GF-D8 (cell line): ENCODE data around the gene METTL25.

Source experiments
- DNase-seq: peaks from one replicate; lab custom pipeline; 2025; lab: John Stamatoyannopoulos, UW

METTL25 gene

GRCh38 chr12:82407481-82407880 lies 49.2 kb downstream of the METTL25 start:
- DNase-seq = no peak

DNA sequence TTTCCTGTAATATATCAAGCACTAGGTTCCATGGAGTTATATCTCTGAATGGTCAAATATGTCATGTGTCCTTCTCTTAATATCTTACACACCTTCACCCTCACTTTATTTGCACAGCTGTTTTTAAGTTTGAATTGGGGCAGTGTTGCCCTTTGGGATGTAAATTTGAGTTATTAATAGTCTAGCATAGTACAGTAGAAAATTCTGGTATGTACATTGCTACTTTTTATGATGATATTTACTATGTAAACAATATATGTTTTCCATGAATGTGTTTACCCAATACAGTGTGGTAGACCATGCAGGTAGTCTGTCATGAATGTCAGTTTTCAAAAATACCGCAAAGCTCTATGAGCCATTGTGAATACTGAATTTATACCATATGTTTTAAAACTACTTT lies 50.5 kb downstream of the METTL25 start:
- no peak for DNase-seq

DNA sequence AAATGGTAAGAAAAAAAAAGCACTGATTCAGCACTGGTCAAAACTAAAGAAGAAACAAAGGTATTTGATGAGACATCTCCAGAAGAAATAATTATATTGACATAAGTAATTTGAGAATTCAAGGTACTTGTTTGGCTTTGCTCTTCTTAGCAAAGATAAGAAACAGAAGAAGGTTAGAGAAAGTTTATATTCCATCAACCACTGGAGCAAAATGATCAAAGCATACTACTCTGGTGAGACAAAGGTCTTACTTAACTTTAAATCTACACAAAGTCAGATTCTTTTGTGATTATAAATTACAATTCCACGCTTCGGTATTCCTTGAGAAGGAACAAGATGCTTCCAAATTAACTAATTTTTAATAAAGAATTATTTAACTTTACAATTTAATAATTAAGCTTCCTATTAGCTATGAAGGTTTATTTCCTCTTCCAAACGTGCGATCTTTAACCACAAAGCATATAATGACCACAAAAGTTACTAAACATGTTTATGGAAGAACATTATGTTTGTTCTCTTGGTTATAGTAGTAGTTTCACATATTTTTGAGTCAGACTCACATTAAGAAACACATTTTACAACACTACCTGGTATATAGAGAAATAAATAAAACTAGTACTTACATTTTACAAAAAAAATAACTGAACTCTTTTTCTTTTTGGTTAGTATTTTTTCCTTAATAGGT lies 53.4 kb downstream of the METTL25 start:
- DNase-seq = no peak

DNA sequence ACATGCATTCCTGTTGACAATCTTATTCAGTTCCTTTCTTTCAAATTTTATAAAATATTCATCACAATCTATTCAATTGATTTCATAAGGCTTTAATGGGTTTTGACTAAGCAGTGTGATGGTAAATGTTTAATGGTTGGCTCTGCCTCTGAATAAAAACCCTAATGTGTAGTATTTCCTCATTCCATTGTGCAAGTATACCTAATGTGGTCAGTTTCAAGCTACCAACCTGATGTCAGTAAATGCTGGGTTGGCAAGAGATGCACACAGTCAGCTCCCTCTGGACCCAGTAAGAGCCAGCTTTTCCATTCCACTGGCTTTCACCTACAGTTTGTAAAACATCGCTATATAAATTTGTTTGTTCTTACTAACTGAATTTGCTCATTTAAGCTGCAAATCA lies 53.9 kb downstream of the METTL25 start:
- DNase-seq = no peak

DNA sequence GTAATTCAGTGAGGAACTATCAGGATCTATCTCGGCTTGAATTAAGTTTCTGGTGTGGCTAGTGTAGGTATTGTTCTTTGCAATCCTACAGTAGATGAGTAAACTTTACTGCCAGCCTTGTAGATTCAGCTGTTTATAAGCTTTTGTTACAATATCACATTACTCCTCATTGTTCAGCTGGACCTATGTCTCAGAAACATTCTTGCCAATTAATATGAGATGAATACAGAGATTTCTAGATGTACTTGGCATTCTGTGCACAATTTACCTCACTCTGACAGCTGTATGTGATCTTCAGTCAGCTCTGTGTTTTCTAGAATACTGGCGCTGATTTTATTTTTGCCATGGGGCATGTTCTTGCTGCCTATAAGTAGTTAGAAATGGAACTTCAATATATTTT lies 55.7 kb downstream of the METTL25 start:
- no peak for DNase-seq

DNA sequence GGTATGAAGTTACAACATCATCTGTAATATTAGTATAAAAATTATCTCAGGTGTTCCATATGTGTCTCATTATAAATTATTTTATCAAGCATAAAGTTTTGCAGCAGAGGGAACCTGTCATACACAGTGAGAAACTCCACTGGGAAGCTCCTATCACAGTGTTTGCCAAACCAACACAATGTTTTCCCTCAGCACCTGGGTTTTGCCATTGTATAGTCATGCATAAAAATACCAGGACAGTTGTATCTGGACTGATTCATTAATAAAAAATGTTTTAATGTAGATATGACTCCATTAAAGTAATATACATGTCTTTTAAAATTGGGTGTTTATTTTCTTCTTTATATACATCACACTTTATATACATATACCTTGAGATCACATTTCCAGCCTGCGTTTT lies 56.6 kb downstream of the METTL25 start:
- no peak for DNase-seq

GRCh38 chr12:82415402-82415801 lies 57.1 kb downstream of the METTL25 start:
- no peak for DNase-seq

- no peak for DNase-seq
These were observed 66.9 kb downstream of the METTL25 start for GRCh38 chr12:82425241-82425640.

DNA sequence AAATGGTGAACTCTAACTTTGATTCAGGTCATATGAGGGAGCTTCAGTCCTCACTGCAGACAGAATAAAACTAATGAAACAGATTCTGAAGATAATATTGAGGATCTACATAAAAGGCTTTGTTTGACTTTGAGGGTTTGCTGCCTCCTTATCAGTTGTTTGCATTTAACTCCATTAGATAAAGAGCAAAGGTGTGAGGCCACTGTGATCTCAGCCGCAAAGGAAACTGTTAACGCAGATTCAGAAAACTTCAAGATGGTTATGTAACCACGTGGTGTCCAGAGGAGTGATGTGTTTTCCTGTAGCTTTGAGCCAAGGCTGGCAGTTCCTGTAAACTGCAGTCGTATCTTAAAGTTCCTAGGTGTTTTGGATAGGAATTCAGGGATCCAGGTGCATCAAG lies 67.8 kb downstream of the METTL25 start:
- peak; percentile 52 for DNase-seq

DNA sequence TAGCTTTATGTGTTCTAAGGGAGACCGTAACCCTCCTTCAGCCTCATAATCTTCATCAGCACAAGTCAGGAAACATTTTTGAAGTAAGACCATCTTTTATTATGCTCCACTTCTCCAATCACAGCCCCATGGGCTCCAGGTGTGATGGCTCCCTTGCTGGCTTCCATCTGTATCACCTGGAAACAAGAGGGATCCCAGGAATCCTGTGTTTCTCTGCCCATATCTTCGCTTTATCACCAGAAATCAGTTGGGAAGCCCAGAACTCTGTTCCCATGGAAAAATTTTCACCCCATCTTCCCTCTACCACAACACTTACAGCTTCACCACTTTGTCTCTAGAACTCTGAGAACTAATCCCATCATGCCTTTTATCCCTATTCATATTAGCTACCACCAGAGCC lies 68.3 kb downstream of the METTL25 start:
- DNase-seq = no peak

DNA sequence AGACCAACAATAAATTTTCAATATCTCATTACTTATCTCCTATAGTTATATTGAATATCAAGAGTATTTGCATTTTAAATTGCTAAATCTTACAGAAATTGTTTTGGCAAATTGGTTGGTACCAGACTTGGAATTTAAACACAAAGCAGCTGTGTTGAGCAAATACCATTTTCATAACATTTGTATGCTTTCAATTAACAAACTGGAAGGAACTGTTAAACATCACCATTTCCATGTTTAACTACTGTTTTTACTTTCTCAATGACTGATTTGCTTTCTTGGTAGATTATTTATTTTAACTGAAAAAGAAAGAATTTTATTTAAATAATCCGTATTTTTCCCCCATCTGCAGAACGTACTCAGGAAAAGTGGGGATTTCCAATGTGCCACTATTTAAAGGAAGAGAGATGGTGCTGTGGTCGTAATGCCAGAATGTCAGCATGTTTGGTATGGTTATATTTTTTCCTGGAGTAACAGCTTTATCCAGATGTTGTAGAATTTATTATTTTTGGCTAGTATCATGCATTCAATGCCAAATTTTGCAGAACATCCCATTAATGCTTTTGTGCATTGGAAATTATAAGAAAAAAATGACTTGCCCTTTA lies 72.3 kb downstream of the METTL25 start:
- DNase-seq = no peak

GRCh38 chr12:82434392-82434911 lies 76.1 kb downstream of the METTL25 start:
- DNase-seq = no peak

DNA sequence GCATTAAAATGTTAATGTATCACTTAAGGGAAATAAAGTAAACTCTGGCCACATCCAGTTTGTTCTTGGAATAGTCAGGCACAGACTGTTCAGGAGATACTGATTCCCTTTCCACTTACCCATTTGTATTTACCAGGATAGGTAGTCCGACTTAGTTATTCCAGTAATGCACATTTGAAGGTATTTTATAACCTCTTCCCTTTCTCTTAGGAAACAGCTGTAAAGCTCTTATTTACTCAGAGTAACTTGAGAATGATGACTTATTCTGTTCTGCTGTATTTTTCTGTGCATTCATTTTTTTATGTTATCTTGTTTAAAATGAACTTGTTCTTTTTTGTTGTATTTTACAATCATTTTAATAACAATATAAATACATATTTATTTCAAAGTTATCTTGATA lies 78.0 kb downstream of the METTL25 start:
- no peak for DNase-seq

DNA sequence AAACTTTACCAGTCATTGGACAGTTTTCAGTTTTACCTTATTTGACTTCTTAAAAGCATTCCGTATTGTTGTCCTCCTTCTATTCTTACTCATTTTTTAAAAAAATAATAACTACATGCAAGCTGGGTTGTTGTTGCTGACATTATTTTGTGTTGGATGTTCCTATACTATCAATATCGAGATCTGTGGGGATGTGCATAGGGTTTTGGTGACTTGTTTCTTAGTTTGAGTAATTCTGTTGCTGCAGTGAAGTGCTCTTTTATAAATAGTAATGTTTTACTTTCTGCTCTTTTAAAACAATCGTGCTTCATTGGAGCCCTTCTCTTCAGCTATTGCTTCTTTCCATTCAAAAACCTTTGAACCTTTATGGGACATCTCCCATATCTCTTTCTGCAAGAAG lies 79.4 kb downstream of the METTL25 start:
- DNase-seq = no peak

DNA sequence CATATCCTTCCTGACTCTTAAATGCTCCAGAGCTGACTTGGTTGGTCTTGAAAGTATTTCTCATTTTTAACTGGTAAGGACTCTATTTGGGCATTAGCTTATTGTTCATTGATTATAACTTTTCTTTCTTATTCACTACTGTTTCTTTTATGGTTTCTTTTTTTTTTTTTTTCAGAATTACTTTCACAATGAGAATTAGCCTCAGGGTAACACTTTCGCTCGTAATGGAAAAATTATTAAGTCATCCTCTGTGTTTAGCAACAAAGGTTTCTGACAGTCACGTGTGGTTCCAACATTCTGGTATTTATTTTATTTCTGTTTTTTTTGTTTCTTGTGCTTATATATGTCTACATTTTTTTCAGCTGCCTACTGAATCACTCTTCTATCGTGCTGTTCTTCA lies 80.0 kb downstream of the METTL25 start:
- DNase-seq = no peak

DNA sequence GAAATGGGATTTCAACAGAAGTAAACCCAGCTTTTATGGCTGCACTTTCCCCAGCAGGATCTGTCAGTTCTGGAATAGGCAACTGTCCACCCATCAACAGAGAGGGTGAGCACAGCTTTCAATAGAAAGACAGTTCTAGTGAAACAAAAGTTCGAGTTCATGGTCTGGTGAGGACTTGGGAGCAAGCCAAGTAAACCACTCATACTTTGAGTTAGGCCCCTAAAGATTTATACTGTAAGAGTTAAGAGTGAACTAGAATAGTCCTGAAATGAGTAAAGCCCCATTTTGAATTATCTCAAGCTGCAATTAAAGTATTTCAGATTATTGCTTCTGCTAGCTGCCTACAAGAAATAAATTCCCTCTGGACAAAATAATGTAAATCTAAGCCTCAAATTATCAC lies 82.6 kb downstream of the METTL25 start:
- no peak for DNase-seq

DNA sequence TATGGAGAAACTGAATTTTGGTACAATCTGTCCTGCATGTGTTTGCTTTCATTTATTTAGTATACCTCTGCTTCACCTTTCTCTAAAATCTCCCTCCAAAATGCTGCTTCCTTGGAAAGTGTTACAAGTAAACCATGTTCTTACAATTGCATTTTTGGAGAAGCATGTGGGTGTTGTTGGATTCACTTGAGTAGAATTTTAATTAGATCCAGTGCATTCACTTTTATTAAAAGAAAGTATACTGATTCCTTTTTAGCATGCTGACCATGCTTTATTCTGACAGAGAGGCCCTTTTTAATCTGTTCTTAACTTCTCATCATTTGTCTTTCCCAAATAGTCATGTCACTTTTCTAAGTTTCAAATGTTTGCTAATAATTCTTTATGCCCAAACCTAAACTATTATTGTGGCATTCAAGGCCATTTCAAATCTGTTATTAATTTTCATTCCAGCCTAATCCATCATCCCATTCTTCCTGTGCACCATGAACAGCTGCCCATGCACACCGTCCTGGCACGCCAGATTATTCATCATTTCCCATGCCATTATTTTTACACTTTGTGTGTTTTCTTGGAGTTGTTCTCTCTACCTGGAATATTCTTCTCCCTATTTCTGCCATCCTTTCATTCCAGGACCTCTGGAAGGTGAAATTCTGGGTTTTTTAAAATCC lies 90.7 kb downstream of the METTL25 start:
- no peak for DNase-seq

DNA sequence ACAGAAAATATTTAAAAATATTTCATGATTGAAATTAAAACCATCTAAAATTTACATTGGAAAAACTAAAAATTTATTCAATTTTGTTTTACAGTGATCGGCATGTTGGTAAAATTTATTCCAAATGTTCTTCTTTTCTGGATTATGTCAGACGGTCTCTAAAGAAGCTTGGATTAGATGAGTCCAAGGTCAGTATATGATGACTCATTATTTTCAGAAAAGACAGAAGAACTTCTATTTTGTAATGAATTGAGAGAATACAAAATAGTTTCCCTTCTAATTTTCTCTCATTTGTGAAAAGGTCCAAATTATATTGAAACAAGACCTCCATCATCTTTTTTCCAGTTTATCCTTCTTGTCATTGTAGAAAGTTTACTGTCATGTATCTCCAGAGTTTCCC lies 98.3 kb downstream of the METTL25 start:
- DNase-seq = no peak

GRCh38 chr12:82458101-82458500 lies 99.8 kb downstream of the METTL25 start:
- no peak for DNase-seq

DNA sequence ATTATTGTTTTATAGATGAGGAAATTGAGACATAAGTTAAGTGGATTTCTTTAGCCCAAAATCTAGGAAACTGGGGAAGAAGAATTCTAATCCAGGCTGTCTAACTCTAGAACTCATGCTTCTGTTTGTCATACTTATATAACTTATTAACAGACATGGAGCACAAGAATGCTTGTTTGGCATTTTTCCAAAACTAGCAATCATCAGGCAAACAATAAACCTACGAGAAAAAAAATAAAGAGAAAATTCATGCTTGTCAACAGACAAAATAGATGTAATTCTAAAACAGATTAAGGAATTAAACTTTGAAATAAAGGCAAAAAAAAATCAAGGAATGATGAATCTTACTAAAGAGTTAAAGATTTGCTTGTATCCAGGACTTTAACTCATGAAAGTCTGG lies 103.1 kb downstream of the METTL25 start:
- DNase-seq = no peak

GRCh38 chr12:82461836-82462235 lies 103.5 kb downstream of the METTL25 start:
- no peak for DNase-seq

GRCh38 chr12:82468563-82468962 lies 110.2 kb downstream of the METTL25 start:
- no peak for DNase-seq

- no peak for DNase-seq
These were observed 112.7 kb downstream of the METTL25 start for GRCh38 chr12:82470906-82471512.
